AG20443 (cell line): ENCODE data around the gene MED26.

Experiments used
- DNase-seq: peaks from one replicate; pipeline ENCODE4 v3.0.0; 2012; ENCODE audit warnings: low spot score, mixed read lengths

MED26 gene

DNA sequence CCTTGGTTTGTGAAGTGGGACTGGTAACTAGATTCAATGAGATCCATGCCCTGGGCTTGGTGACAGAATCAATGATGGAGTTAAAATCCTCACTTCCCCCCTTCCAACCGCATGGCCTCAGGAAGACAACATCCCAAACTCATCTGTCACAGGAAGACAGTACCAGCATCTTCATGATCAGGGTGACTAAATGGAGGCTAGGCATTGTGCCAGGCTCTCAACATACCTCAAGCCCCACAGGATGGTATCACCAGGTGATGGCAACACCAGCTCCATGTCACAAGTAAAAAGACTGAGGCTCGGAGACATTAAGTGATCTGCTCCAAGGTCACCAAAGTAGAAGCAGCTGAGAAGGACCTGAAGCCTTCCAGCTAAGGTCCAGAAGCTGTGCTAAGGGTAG lies 14.2 kb downstream of the MED26 start:
- no peak for DNase-seq

GRCh38 chr19:16612636-16613035 lies 15.4 kb downstream of the MED26 start:
- DNase-seq: no peak

DNA sequence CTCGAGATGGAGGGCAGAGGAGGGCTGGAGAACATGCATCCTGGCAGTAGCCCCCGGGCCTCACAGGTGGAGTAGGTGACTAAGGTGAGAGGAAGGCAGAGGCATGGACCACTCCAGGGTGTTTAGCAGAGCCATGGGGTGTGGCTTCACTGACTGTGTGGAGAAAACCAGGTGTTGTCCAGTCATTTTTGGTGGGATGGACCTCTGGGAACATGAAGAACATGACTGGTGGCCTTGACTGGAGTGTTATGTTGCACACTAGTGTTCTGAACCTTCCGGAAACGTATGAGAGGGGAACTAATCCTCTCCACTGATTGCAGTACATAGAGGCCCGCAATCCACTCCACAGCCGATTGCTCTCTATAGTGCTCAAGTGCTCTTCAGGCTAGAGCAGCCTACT lies 16.9 kb downstream of the MED26 start:
- no peak for DNase-seq

GRCh38 chr19:16609511-16610200 lies 18.3 kb downstream of the MED26 start:
- DNase-seq: no peak

DNA sequence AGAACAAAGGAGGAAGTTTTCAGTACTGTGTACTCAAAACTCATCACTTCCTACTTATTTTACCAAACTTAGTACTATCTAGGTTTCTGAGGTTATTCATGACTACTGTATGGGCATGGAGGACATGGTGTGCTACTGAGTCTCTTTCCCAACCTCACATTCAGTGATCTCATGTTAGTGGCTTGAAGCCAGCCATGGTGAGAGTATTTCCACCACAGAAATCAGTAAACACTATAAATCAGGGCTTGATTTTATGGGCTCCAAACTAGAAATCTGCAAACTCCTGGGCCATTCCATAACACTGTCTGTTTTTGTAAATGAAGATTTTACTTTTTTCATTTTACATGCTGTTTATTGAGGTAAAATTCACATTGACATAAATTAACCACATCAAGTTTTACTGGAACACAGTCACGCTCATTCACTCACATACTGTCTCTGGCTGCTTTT lies 19.7 kb downstream of the MED26 start:
- peak; percentile 86 for DNase-seq

GRCh38 chr19:16607819-16608218 lies 20.2 kb downstream of the MED26 start:
- DNase-seq: no peak

DNA sequence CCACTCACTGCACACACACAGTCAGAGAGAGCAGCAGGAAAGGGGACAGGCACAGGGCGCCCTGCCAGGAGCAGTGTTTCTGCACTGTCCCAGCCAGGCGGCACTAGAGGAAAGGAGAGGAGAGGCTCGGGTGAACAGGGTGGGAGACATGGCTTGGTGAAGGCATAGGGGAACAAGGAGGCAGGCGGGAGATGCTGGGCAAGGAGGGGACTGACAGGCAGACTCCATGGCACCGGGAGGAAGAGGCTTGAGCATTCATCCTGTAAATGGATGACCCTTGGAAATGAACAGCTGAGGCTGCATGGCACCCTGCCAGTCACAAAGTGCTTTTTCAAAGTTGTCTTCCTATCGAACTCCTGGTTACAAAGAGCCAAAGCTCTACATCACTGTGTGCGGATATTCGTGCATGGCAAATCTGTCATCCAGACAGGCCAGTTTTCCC lies 22.4 kb downstream of the MED26 start:
- DNase-seq: no peak

GRCh38 chr19:16605115-16605514 lies 22.9 kb downstream of the MED26 start:
- no peak for DNase-seq

DNA sequence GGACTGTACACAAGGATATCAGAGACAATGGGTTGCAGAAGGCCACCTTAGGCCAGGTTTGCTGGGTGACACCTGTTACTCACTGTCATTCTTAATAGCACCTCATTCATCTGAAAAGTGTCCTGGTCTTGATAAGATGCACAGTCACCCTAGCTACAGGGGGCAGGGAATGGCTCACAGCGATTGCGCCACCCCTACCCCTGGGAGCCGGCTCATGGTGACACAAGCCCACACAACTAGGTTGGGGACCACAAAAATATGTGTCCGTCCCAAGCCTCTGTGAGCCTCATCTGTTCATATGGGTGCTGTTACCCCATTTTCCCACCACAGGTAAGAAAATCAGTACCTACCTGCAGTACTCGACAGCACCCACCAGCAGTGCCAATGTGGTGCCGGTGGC lies 23.4 kb downstream of the MED26 start:
- no peak for DNase-seq

DNA sequence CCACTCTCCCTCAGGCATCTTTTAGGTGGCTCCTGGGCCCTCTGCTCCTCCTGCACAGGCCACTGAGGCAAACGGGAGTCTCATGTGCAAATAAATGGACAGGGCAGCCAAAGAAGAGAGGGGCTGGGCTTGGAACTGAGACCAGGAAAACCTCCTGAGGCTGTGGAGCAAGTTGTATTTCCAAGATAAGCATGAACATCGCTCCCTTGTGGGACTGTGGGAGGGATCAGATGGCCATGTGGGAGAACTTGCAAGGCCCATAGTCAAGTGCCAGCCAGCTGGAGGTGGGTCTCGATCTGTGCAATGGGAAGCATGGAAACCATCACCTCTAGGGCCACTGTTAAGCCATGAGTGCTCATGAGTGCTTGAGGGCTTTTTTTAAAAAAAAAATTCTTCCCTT lies 24.9 kb downstream of the MED26 start:
- DNase-seq: no peak

DNA sequence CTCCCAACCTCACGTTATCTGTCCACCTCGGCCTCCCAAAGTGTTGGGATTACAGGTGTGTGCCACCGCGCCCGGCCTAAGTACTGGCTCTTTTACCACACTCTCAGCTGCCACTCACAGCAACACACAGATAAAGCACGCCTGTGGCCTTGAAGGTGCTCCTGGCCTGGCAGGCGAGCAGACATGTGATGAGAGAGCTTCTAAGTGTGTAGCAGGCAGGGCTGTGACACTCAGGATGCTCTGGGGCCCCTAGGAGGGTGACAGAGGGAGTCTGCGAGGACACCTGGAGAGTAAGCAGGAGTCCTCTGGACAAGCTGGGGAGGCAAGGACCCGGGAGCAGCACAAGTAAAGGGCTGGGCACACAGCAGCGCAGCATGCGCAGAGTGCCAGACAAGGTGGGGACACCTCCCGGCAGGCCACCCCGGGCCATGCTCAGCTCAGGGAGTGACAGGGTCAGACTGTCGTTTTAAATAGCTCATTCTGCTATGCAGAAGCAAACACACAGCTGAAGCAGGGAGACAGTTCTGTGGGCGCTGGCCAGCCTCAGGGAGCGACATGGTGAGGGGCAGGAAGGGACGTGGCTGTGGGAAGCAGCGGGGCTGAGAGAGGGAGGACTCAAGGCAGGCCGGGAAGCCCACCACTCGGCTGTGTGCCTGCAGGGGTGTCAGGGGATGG lies 26.5 kb downstream of the MED26 start:
- DNase-seq: no peak

GRCh38 chr19:16600824-16601223 lies 27.2 kb downstream of the MED26 start:
- DNase-seq: no peak

GRCh38 chr19:16599655-16600346 lies 28.2 kb downstream of the MED26 start:
- DNase-seq: no peak

DNA sequence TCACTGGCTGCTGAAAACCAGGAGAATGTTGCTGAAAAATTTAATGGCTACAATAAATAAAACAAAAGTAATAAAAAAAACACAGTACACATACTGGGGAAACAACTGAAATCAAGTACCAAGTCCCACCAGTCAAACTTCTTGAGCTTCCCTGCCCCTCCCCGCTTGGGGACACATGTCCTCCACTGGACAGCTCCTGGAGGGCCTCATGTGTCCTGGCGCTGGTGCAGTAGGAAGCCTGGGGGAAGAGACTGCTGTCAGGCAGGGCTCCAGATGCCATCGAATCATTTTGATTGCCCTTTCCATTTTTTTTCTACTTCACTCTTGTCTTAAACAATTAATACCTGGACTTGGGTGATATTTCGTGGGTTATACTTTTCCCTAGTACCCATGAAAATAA lies 29.2 kb downstream of the MED26 start:
- no peak for DNase-seq

DNA sequence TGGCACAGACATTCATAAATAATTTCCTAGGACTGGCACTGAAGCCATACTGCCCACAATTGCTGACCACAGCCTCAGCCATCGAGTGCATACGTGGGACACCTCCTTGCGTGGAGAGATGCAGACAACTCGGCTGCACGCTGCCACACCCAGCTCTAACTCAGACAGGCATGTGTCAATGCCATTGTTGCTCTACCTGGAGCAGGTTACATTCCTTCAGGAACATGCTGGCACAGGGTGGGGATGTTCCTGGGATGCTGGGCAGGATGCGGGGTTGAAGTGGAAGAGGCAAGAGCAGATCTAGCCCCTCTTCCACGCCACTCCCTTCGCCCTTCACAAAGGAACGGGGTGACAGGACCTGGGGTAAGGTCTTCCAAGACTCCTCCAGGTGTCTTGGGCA lies 31.6 kb downstream of the MED26 start:
- DNase-seq: no peak

DNA sequence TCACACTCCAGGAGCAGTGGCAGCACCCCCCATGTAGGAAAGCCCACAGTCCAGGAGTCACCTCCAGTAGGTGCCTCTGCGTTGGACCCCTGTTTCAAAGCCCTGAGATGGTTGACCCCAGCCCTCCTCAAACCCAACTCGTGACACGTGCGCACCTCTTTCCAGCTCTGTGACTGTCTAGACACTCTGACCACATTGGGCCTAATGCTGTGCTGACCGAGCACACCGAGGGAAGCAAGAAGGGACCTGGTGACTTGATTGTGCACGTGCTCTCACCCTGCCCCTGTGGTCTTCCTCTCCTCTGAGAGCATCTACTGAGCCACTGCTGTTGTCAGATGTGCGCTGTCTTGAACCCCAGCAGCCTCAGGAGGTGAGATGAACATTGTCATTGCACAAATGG lies 32.9 kb downstream of the MED26 start:
- no peak for DNase-seq

- DNase-seq: no peak
Measured at GRCh38 chr19:16594681-16595091, 33.3 kb downstream of the MED26 start.

- DNase-seq: no peak
Measured at GRCh38 chr19:16594131-16594586, 33.8 kb downstream of the MED26 start.

DNA sequence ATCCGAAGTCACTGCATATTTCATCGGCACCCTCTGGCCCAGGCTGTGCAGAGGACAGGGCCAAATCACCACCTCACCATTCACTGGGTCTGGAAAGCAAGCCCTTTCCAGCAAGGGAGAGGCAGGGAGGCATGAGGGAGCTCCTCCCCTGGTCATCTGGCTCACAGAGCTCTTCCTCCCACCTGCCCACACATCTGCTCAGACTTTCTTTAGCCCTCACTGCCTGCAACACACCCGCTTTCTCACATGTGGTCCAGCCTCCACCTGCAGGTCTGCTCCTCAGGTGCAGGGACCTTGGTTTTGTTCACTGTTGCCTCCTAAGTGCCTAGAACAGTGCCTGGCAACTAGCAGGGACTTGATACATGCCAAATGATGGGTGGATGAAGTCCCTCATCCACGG lies 34.8 kb downstream of the MED26 start:
- no peak for DNase-seq

GRCh38 chr19:16591803-16592556 lies 36.0 kb downstream of the MED26 start:
- no peak for DNase-seq

GRCh38 chr19:16590876-16591802 lies 36.9 kb downstream of the MED26 start:
- DNase-seq: no peak
